HG02588 (cell line): ENCODE data around the gene UNC93B1.
"Not testable (repeated sequence)": the region's sequence is repeated elsewhere in the genome, so short reads cannot be mapped to it uniquely, and the experiment has no call there.

Experiments
- ATAC-seq: cut with Tn5 transposase; IDR thresholded peaks from one replicate; pipeline ENCODE4 v1.9.1; 2021; ENCODE audit warnings: mild to moderate bottlenecking, moderate library complexity; ENCODE audit not compliant: unreplicated experiment

The UNC93B1 gene

DNA sequence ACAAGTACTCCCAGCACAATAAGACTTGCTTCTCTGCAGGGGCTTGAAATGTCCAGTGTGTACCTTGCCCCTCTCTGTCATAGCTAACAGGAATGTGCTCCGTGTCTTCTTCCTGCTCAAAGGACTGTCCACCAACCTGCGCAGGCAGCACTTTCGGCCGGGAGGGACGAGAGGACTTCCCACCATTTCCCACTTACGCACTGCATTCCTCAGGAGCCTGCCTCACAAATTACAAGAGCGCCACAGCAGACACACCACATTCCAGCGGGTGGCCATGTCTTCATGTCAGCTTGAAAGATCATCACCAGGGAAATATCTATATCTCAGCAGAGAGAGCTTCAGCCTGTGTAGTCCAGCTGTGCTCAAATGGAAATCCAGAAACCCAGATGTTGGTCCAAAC is 53.2 kb downstream of the UNC93B1 start:
- ATAC-seq: not testable (repeated sequence)

DNA sequence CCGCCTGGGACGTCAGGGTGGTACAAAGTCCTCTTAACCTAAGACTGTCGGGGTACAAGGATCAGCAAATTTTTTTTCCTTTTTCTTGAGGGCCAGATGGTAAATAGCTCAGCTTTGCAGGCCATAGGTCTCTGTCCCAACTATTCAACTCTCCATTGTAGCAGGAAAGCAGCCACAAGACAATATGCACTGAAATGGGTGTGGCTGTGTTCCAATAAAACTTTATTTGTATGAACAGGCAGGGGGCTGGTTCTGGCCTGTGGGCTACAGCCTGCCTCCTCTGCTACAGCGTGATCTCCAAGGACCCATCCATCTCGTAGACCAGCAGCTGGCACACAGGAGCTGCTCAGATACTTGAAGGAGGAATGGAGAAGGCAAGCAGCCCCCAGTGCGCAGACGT is 56.1 kb downstream of the UNC93B1 start:
- not testable (repeated sequence) for ATAC-seq

DNA sequence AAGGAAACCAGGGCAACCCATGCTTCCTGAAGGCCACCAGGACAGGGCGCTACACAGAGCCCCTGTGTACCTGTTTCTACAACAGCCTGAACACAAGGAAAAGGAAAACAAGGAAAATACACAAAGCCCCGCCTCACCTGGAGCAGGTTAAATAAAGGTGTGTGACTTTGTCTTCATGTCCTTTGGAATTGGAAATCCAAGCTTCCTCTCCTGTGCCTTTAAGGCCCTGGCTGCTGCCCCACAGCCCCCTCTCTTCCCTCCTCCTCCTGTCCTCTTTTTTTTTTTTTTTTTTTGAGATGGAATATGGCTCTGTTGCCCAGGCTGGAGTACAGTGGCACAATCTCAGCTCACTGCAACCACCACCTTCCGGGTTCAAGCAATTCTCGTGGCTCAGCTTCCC is 57.5 kb downstream of the UNC93B1 start:
- not testable (repeated sequence) for ATAC-seq

DNA sequence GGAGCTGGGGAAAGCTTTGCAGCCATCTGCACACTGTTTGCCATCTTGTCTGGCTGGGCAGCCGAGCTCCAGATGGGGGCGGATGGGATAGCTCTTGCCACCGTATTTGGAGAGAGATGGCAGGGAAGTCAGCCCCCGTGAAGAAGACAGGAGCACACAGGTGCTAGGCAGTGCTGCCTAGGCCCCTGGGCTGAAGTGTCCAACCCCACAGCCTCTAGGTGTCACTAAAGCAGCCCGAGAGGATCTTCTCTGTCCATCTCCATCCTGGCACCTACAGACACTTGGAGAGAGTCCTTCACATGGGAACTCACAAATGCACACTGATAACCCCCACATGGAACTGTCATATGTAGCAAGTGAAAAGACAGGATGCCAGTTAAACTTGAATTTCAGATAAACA is 60.5 kb downstream of the UNC93B1 start:
- not testable (repeated sequence) for ATAC-seq
